Smooth muscle cell (in vitro differentiated cells): ENCODE data around the gene CHST4. TPM values are rescaled to one million over a fixed set of nuclear protein-coding genes. Genes with fewer than 3 reads are reported as not detected.

Experiments used
- DNase-seq: peaks from one replicate; lab custom pipeline; 2025; ENCODE audit not compliant: unreplicated experiment; lab: John Stamatoyannopoulos, UW
- H2AFZ ChIP-seq: fragments of 200-600 bp; sonication (generic); 2 replicates; pipeline ENCODE4 v1.6.0; 2016; ENCODE audit warnings: antibody characterized with exemption, low read depth, mild to moderate bottlenecking
- H3F3A ChIP-seq: fragments of 200-600 bp; sonication (generic); 2 replicates; pipeline ENCODE4 v1.6.0; 2017; ENCODE audit warnings: antibody characterized with exemption, low read depth
- H3K27ac ChIP-seq: fragments of 200-600 bp; sonication (generic); 2 replicates; pipeline ENCODE4 v1.5.1; 2016; ENCODE audit warnings: low read depth, mild to moderate bottlenecking
- H3K27me3 ChIP-seq: fragments of 200-600 bp; sonication (generic); 2 replicates; pipeline ENCODE4 v1.6.1; 2016; ENCODE audit warnings: low read depth, mild to moderate bottlenecking
- H3K36me3 ChIP-seq: fragments of 200-600 bp; sonication (generic); 2 replicates; pipeline ENCODE4 v1.5.1; 2016; ENCODE audit warnings: low read depth
- H3K4me1 ChIP-seq: fragments of 200-600 bp; sonication (generic); 2 replicates; pipeline ENCODE4 v1.5.1; 2016; ENCODE audit warnings: low read depth
- H3K4me2 ChIP-seq: fragments of 200-600 bp; sonication (generic); 2 replicates; pipeline ENCODE4 v1.6.0; 2016; ENCODE audit warnings: mild to moderate bottlenecking
- H3K4me3 ChIP-seq: fragments of 200-600 bp; sonication (generic); 2 replicates; pipeline ENCODE4 v1.5.1; 2016; ENCODE audit warnings: mild to moderate bottlenecking
- H3K79me2 ChIP-seq: fragments of 200-600 bp; sonication (generic); 2 replicates; pipeline ENCODE4 v1.6.0; 2016; ENCODE audit warnings: low read depth, mild to moderate bottlenecking
- H3K9ac ChIP-seq: fragments of 200-600 bp; sonication (generic); 2 replicates; pipeline ENCODE4 v1.6.0; 2016; ENCODE audit warnings: low read depth
- H3K9me3 ChIP-seq: fragments of 200-600 bp; sonication (generic); replicated peaks from 2 replicates; pipeline ENCODE4 v1.5.1; 2016; ENCODE audit warnings: low read depth
- H4K20me1 ChIP-seq: fragments of 200-600 bp; sonication (generic); 2 replicates; pipeline ENCODE4 v1.6.0; 2016; ENCODE audit warnings: low read depth
- WGBS: methylation state at CpG from one replicate; pipeline ENCODE4 v1.1.7; 2016; ENCODE audit warnings: low lambda C conversion rate; 5-methylcytosine and 5-hydroxymethylcytosine counted together
- polyA plus RNA-seq: library from polyadenylated mRNA; unstranded; fragments of >200 nt; fragmentation: Nextera tagmentation; extraction: Ambion mirVana; gene quantifications from 2 replicates; pipeline ENCODE4 v1.2.1, GENCODE V29; 2016
- total RNA-seq: library from RNA; depleted of rRNA; stranded (reverse); fragments of >200 nt; gene quantifications from 2 replicates; pipeline ENCODE4 v1.2.3, GENCODE V29; 2014
- TF ChIP-seq, protein P1 (sequence below): fragments of 200-600 bp; sonication (generic); IDR thresholded peaks from 2 replicates; pipeline ENCODE4 v1.5.1; 2017; ENCODE audit warnings: borderline replicate concordance, mild to moderate bottlenecking, antibody characterized with exemption; ENCODE audit not compliant: insufficient read depth, poor library complexity, severe bottlenecking

CHST4 gene
- total and polyA plus RNA-seq, 2 experiments from 2014 or later, result not detected

DNA sequence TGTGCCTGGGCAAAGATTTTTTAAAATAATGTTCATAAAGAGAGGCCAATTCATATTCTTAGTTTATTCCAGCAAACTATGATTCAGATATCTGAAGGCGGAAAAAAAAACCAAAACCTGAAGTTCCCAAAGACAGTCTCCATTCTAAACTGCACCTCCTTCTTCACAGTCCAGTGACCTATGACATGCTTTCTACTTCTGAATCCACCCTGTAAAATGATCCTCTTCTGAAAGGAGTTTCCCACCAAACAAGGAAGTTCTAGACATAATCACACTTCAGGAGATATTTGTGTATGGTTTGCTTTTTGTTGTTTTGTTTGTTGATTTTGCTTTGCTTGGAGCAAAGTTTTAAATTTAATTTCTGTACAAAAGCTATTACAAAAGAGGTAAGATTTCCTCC, 12.9 kb upstream of the CHST4 start:
- Histone ChIP-seq H3K9me3 (no peaks in the 10 kb centered on the region), H3F3A (no peaks in the 10 kb centered on the region), H3K27ac (no peak overlapping the region), H3K9ac (no peak overlapping the region), H4K20me1 (no peaks in the 10 kb centered on the region), H2AFZ (no peak overlapping the region), H3K4me2 (no peak overlapping the region), H3K4me3 (no peak overlapping the region), H3K36me3 (no peaks in the 10 kb centered on the region), H3K79me2 (no peaks in the 10 kb centered on the region), H3K27me3 (no peaks in the 10 kb centered on the region), H3K4me1 (no peaks in the 10 kb centered on the region)
- no peak for DNase-seq
- 0% methylated on average over 1 of the region's 1 CpG for WGBS
- TF ChIP-seq, protein P1, sequence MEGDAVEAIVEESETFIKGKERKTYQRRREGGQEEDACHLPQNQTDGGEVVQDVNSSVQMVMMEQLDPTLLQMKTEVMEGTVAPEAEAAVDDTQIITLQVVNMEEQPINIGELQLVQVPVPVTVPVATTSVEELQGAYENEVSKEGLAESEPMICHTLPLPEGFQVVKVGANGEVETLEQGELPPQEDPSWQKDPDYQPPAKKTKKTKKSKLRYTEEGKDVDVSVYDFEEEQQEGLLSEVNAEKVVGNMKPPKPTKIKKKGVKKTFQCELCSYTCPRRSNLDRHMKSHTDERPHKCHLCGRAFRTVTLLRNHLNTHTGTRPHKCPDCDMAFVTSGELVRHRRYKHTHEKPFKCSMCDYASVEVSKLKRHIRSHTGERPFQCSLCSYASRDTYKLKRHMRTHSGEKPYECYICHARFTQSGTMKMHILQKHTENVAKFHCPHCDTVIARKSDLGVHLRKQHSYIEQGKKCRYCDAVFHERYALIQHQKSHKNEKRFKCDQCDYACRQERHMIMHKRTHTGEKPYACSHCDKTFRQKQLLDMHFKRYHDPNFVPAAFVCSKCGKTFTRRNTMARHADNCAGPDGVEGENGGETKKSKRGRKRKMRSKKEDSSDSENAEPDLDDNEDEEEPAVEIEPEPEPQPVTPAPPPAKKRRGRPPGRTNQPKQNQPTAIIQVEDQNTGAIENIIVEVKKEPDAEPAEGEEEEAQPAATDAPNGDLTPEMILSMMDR, result no peak

- no peaks in the 10 kb centered on the region for H4K20me1 ChIP-seq
- H3K36me3 ChIP-seq, result no peaks in the 10 kb centered on the region
- no peak for DNase-seq
- no peak overlapping the region for H3K9ac ChIP-seq
- H2AFZ ChIP-seq, result no peak overlapping the region
- H3K27ac ChIP-seq, result no peak overlapping the region
- TF ChIP-seq, protein P1, result no peak
- H3K4me3 ChIP-seq, result no peak overlapping the region
- H3K4me2 ChIP-seq, result no peak overlapping the region
- no peaks in the 10 kb centered on the region for H3K79me2 ChIP-seq
- H3K9me3 ChIP-seq, result no peaks in the 10 kb centered on the region
- 95% methylated on average over 7 of the region's 7 CpGs for WGBS
- H3K27me3 ChIP-seq, result no peaks in the 10 kb centered on the region
- H3F3A ChIP-seq, result no peaks in the 10 kb centered on the region
- no peaks in the 10 kb centered on the region for H3K4me1 ChIP-seq
Observed at GRCh38 chr16:71514476-71514875, 11.8 kb upstream of the CHST4 start.

- no peak overlapping the region for H2AFZ ChIP-seq
- WGBS, result 84% methylated on average over 3 of the region's 3 CpGs
- TF ChIP-seq, protein P1, result no peak
- no peak for DNase-seq
- no peak overlapping the region for H3K9ac ChIP-seq
- H3K36me3 ChIP-seq, result no peaks in the 10 kb centered on the region
- H4K20me1 ChIP-seq, result no peaks in the 10 kb centered on the region
- no peaks in the 10 kb centered on the region for H3K79me2 ChIP-seq
- no peak overlapping the region for H3K4me3 ChIP-seq
- no peaks in the 10 kb centered on the region for H3F3A ChIP-seq
- no peak overlapping the region for H3K4me2 ChIP-seq
- H3K4me1 ChIP-seq, result no peaks in the 10 kb centered on the region
- H3K27me3 ChIP-seq, result no peaks in the 10 kb centered on the region
- no peak overlapping the region for H3K27ac ChIP-seq
- H3K9me3 ChIP-seq, result no peaks in the 10 kb centered on the region
Observed at GRCh38 chr16:71515026-71515425, 11.2 kb upstream of the CHST4 start.

GRCh38 chr16:71520550-71520949, 5.7 kb upstream of the CHST4 start:
- no peak overlapping the region for H2AFZ ChIP-seq
- H3K27me3 ChIP-seq, result peaks cover 10% of the 10 kb centered on the region
- no peak for DNase-seq
- H3K4me3 ChIP-seq, result no peak overlapping the region
- no peaks in the 10 kb centered on the region for H3K4me1 ChIP-seq
- H3K36me3 ChIP-seq, result no peaks in the 10 kb centered on the region
- no peaks in the 10 kb centered on the region for H3K9me3 ChIP-seq
- no peaks in the 10 kb centered on the region for H3K79me2 ChIP-seq
- H4K20me1 ChIP-seq, result no peaks in the 10 kb centered on the region
- H3K9ac ChIP-seq, result no peak overlapping the region
- H3K27ac ChIP-seq, result no peak overlapping the region
- TF ChIP-seq, protein P1, result no peak
- H3K4me2 ChIP-seq, result no peak overlapping the region
- no peaks in the 10 kb centered on the region for H3F3A ChIP-seq
- 69% methylated on average over 3 of the region's 3 CpGs for WGBS
